ENCODE results near the gene TMEM184C. TPM values are rescaled to one million over a fixed set of nuclear protein-coding genes. Genes with fewer than 3 reads are reported as not detected.

TMEM184C gene
- total and polyA plus RNA-seq, 7 donors: 12.3 to 40.4 (median 18.9) TPM

GRCh38 chr4:147628415-147628814, 11.2 kb downstream of the TMEM184C start:
- peaks cover 15 to 91% of the 10 kb centered on the region in 2 donors for H3K36me3 ChIP-seq (ENCODE audit: insufficient read depth in 1 of 2, low read depth in 1 of 2)
- H3K27ac ChIP-seq: no peak overlapping the region
- H3K9me3 ChIP-seq: no peaks in the 10 kb centered on the region
- 68 to 73% (median 70%) methylated on average over 3 of the region's 3 CpGs for WGBS, 3 donors
- intact Hi-C loops (cut with DNase I): no loop called here
- DNase-seq: no peak
- no peaks in the 10 kb centered on the region for H3K27me3 ChIP-seq (ENCODE audit: insufficient read depth in 3 of 3, low read length in 2 of 3)
- peaks cover 9% of the 10 kb centered on the region for H3K4me1 ChIP-seq
- no peak for ATAC-seq
- no peak overlapping the region for H3K4me3 ChIP-seq
- TF ChIP-seq CTCF (IDR thresholded peaks at IDR 0.05): no peak

GRCh38 chr4:147629783-147630730, 12.9 kb downstream of the TMEM184C start:
- no peak for TF ChIP-seq CTCF (IDR thresholded peaks at IDR 0.05)
- no peaks in the 10 kb centered on the region for H3K27me3 ChIP-seq (ENCODE audit: insufficient read depth in 3 of 3, low read length in 2 of 3)
- H3K4me3 ChIP-seq: no peak overlapping the region
- intact Hi-C loops (cut with DNase I): no loop called here
- DNase-seq (no peak), ATAC-seq (peak in 1 of 4 donors; percentile 46)
- peaks cover 9% of the 10 kb centered on the region for H3K4me1 ChIP-seq
- peaks cover 17 to 91% of the 10 kb centered on the region in 2 donors for H3K36me3 ChIP-seq (ENCODE audit: insufficient read depth in 1 of 2, low read depth in 1 of 2)
- no peak overlapping the region for H3K27ac ChIP-seq
- no peaks in the 10 kb centered on the region for H3K9me3 ChIP-seq
- 91 to 96% (median 94%) methylated on average over 1 of the region's 1 CpG for WGBS, 3 donors

GRCh38 chr4:147633113-147633512, 15.9 kb downstream of the TMEM184C start:
- no peak for TF ChIP-seq CTCF (IDR thresholded peaks at IDR 0.05)
- intact Hi-C loops (cut with DNase I): no loop called here
- Histone ChIP-seq H3K9me3 (no peaks in the 10 kb centered on the region), H3K4me1 (peaks cover 9% of the 10 kb centered on the region), H3K4me3 (no peak overlapping the region), H3K27me3 (ENCODE audit: insufficient read depth in 3 of 3, low read length in 2 of 3) (no peaks in the 10 kb centered on the region), H3K27ac (no peak overlapping the region), H3K36me3 (ENCODE audit: insufficient read depth in 1 of 2, low read depth in 1 of 2) (peaks cover 12 to 98% of the 10 kb centered on the region in 2 donors)
- ATAC-seq (peak in 3 of 4 donors; percentile 53 to 76 (median 66)), DNase-seq (no peak)
- WGBS, 3 donors: 76 to 85% (median 81%) methylated on average over 3 of the region's 3 CpGs

GRCh38 chr4:147633643-147634042, 16.4 kb downstream of the TMEM184C start:
- Histone ChIP-seq H3K27ac (no peak overlapping the region), H3K4me3 (no peak overlapping the region), H3K36me3 (ENCODE audit: insufficient read depth in 1 of 2, low read depth in 1 of 2) (peaks cover 12 to 98% of the 10 kb centered on the region in 2 donors), H3K4me1 (peaks cover 9% of the 10 kb centered on the region), H3K9me3 (no peaks in the 10 kb centered on the region), H3K27me3 (ENCODE audit: insufficient read depth in 3 of 3, low read length in 2 of 3) (no peaks in the 10 kb centered on the region)
- no peak for TF ChIP-seq CTCF (IDR thresholded peaks at IDR 0.05)
- WGBS, 3 donors: 97 to 100% (median 98%) methylated on average over 1 of the region's 1 CpG
- intact Hi-C loops (cut with DNase I): no loop called here
- ATAC-seq (no peak), DNase-seq (no peak)

Measured in psoas muscle (tissue), 8 donors.